HepG2 (cell line): ENCODE results near the gene NFATC1. TPM values are rescaled to one million over a fixed set of nuclear protein-coding genes. Genes with fewer than 3 reads are reported as not detected.

ENCODE experiments used
- FOXP1 ChIP-seq, 2 experiments: fragments of 450-650 bp in 1 of 2; IDR thresholded peaks; 2 replicates each; pipeline ENCODE4 v1.6.1; 2017 to 2018; ENCODE audit warnings: antibody characterized with exemption in 1 of 2
- TCF12 ChIP-seq, 2 experiments: fragments of 450-650 bp in 1 of 2; sonication (generic) in 1 of 2; formaldehyde crosslinking in 1 of 2; IDR thresholded peaks; 2 replicates each; pipeline versions ENCODE4 v1.6.1 to v1.8.0; 2017 to 2022; ENCODE audit warnings: antibody characterized with exemption in 1 of 2, mild to moderate bottlenecking in 1 of 2, missing genetic modification reagents in 1 of 2, moderate library complexity in 1 of 2
- XRCC5 ChIP-seq: fragments of 200-400 bp; formaldehyde crosslinking; optimal IDR thresholded peaks from 2 replicates; pipeline ENCODE3; 2017; ENCODE audit warnings: mild to moderate bottlenecking, low read length
- ZFP36L2 ChIP-seq: sonication (generic); formaldehyde crosslinking; IDR thresholded peaks from 2 replicates; pipeline ENCODE4 v1.4.0; 2020; ENCODE audit warnings: missing genetic modification reagents
- ZNF644 ChIP-seq: IDR thresholded peaks from 2 replicates; pipeline ENCODE4 v1.6.1; 2016; ENCODE audit warnings: low read depth
- ZSCAN9 ChIP-seq: IDR thresholded peaks from 2 replicates; pipeline ENCODE4 v1.6.1; 2016; ENCODE audit warnings: borderline replicate concordance
- polyA plus RNA-seq, 8 experiments: library from polyadenylated mRNA; depleted of rRNA in 3 of 8; stranded (reverse) in 7 of 8; unstranded in 1 of 8; fragments of >200 nt; fragmentation: Illumina TruSeq in 4 of 8; extraction: Trizol in 4 of 8; gene quantifications; 2 replicates each; pipeline versions ENCODE4 v1.2.1 to v1.2.3, GENCODE V29; 2011 to 2016; ENCODE audit warnings: low read depth in 4 of 8, missing spikeins in 1 of 8, mixed read lengths in 1 of 8; ENCODE audit not compliant: insufficient read depth in 1 of 8
- total RNA-seq, 5 experiments: library from RNA; depleted of rRNA; stranded (reverse); fragments of >200 nt; fragmentation: Illumina TruSeq; extraction: Trizol; gene quantifications; 2 replicates each; pipeline ENCODE4 v1.2.3, GENCODE V29; 2016; ENCODE audit warnings: low read depth in 1 of 5
- TF ChIP-seq, protein P1 (sequence below): sonication (generic); formaldehyde crosslinking; IDR thresholded peaks from one replicate; pipeline ENCODE4 v1.5.1; 2020; ENCODE audit warnings: mild to moderate bottlenecking, missing genetic modification reagents; ENCODE audit errors: not compliant biosample characterization
- TF ChIP-seq, protein P2 (sequence below): sonication (generic); formaldehyde crosslinking; conservative IDR thresholded peaks from 2 replicates; pipeline ENCODE4 v1.4.0; 2020; ENCODE audit warnings: missing genetic modification reagents
- TF ChIP-seq, protein P3 (sequence below): sonication (generic); formaldehyde crosslinking; IDR thresholded peaks from 2 replicates; pipeline ENCODE4 v1.5.0; 2020; ENCODE audit warnings: mild to moderate bottlenecking, missing genetic modification reagents, borderline replicate concordance

NFATC1 gene
- total and polyA plus RNA-seq, 2 of the 13 experiments (the other 11 are each of a cell fraction or from before 2014, with no cell fraction given) = not detected

DNA sequence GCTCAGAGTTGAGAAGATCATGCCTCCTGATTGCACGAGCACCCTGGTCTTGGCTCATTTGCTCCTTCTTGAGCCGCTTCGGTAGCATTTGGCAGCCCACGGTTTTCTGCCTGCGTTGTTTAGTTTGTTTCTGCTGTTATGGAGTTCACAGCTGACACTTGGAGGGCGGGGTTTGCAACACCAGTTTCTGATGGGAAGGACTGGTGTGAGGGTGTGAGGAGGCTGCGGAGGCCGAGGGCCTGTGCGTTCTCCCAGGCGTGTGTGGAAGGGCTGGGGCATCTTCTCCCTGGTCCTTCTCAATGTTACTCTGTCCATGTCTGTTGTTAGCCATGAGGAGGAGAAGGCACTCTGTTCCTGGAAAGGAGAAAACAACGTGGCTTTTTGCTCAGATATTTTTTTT lies 22.9 kb downstream of the NFATC1 start (continued):
- TF ChIP-seq, protein P1, sequence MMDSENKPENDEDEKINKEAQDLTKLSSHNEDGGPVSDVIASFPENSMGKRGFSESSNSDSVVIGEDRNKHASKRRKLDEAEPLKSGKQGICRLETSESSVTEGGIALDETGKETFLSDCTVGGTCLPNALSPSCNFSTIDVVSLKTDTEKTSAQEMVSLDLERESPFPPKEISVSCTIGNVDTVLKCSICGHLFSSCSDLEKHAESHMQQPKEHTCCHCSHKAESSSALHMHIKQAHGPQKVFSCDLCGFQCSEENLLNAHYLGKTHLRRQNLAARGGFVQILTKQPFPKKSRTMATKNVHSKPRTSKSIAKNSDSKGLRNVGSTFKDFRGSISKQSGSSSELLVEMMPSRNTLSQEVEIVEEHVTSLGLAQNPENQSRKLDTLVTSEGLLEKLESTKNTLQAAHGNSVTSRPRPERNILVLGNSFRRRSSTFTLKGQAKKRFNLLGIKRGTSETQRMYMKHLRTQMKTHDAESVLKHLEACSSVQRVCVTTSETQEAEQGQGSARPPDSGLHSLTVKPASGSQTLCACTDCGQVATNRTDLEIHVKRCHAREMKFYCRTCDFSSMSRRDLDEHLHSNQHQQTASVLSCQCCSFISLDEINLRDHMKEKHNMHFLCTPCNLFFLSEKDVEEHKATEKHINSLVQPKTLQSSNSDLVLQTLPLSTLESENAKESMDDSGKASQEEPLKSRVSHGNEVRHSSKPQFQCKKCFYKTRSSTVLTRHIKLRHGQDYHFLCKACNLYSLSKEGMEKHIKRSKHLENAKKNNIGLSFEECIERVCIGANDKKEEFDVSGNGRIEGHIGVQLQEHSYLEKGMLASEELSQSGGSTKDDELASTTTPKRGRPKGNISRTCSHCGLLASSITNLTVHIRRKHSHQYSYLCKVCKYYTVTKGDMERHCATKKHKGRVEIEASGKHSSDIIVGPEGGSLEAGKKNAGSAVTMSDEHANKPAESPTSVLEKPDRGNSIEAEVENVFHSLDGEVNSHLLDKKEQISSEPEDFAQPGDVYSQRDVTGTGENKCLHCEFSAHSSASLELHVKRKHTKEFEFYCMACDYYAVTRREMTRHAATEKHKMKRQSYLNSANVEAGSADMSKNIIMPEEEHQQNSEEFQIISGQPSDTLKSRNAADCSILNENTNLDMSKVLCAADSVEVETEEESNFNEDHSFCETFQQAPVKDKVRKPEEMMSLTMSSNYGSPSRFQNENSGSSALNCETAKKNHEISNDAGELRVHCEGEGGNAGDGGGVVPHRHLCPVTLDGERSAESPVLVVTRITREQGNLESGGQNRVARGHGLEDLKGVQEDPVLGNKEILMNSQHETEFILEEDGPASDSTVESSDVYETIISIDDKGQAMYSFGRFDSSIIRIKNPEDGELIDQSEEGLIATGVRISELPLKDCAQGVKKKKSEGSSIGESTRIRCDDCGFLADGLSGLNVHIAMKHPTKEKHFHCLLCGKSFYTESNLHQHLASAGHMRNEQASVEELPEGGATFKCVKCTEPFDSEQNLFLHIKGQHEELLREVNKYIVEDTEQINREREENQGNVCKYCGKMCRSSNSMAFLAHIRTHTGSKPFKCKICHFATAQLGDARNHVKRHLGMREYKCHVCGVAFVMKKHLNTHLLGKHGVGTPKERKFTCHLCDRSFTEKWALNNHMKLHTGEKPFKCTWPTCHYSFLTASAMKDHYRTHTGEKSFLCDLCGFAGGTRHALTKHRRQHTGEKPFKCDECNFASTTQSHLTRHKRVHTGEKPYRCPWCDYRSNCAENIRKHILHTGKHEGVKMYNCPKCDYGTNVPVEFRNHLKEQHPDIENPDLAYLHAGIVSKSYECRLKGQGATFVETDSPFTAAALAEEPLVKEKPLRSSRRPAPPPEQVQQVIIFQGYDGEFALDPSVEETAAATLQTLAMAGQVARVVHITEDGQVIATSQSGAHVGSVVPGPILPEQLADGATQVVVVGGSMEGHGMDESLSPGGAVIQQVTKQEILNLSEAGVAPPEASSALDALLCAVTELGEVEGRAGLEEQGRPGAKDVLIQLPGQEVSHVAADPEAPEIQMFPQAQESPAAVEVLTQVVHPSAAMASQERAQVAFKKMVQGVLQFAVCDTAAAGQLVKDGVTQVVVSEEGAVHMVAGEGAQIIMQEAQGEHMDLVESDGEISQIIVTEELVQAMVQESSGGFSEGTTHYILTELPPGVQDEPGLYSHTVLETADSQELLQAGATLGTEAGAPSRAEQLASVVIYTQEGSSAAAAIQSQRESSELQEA (CRISPR knock-in tag) = no peak
- TF ChIP-seq, protein P2, sequence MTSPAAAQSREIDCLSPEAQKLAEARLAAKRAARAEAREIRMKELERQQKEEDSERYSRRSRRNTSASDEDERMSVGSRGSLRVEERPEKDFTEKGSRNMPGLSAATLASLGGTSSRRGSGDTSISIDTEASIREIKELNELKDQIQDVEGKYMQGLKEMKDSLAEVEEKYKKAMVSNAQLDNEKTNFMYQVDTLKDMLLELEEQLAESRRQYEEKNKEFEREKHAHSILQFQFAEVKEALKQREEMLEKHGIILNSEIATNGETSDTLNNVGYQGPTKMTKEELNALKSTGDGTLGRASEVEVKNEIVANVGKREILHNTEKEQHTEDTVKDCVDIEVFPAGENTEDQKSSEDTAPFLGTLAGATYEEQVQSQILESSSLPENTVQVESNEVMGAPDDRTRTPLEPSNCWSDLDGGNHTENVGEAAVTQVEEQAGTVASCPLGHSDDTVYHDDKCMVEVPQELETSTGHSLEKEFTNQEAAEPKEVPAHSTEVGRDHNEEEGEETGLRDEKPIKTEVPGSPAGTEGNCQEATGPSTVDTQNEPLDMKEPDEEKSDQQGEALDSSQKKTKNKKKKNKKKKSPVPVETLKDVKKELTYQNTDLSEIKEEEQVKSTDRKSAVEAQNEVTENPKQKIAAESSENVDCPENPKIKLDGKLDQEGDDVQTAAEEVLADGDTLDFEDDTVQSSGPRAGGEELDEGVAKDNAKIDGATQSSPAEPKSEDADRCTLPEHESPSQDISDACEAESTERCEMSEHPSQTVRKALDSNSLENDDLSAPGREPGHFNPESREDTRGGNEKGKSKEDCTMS = no peak
- TF ChIP-seq FOXP1 (IDR thresholded peaks at IDR 0.05) (no peak), FOXP1 (CRISPR knock-in tag; IDR thresholded peaks at IDR 0.05) (no peak), XRCC5 (no peak), TCF12 (IDR thresholded peaks at IDR 0.05) (no peak), TCF12 (CRISPR knock-in tag; IDR thresholded peaks at IDR 0.05) (no peak), ZSCAN9 (CRISPR knock-in tag) (no peak), ZFP36L2 (no peak), ZNF644 (no peak)
- TF ChIP-seq, protein P3, sequence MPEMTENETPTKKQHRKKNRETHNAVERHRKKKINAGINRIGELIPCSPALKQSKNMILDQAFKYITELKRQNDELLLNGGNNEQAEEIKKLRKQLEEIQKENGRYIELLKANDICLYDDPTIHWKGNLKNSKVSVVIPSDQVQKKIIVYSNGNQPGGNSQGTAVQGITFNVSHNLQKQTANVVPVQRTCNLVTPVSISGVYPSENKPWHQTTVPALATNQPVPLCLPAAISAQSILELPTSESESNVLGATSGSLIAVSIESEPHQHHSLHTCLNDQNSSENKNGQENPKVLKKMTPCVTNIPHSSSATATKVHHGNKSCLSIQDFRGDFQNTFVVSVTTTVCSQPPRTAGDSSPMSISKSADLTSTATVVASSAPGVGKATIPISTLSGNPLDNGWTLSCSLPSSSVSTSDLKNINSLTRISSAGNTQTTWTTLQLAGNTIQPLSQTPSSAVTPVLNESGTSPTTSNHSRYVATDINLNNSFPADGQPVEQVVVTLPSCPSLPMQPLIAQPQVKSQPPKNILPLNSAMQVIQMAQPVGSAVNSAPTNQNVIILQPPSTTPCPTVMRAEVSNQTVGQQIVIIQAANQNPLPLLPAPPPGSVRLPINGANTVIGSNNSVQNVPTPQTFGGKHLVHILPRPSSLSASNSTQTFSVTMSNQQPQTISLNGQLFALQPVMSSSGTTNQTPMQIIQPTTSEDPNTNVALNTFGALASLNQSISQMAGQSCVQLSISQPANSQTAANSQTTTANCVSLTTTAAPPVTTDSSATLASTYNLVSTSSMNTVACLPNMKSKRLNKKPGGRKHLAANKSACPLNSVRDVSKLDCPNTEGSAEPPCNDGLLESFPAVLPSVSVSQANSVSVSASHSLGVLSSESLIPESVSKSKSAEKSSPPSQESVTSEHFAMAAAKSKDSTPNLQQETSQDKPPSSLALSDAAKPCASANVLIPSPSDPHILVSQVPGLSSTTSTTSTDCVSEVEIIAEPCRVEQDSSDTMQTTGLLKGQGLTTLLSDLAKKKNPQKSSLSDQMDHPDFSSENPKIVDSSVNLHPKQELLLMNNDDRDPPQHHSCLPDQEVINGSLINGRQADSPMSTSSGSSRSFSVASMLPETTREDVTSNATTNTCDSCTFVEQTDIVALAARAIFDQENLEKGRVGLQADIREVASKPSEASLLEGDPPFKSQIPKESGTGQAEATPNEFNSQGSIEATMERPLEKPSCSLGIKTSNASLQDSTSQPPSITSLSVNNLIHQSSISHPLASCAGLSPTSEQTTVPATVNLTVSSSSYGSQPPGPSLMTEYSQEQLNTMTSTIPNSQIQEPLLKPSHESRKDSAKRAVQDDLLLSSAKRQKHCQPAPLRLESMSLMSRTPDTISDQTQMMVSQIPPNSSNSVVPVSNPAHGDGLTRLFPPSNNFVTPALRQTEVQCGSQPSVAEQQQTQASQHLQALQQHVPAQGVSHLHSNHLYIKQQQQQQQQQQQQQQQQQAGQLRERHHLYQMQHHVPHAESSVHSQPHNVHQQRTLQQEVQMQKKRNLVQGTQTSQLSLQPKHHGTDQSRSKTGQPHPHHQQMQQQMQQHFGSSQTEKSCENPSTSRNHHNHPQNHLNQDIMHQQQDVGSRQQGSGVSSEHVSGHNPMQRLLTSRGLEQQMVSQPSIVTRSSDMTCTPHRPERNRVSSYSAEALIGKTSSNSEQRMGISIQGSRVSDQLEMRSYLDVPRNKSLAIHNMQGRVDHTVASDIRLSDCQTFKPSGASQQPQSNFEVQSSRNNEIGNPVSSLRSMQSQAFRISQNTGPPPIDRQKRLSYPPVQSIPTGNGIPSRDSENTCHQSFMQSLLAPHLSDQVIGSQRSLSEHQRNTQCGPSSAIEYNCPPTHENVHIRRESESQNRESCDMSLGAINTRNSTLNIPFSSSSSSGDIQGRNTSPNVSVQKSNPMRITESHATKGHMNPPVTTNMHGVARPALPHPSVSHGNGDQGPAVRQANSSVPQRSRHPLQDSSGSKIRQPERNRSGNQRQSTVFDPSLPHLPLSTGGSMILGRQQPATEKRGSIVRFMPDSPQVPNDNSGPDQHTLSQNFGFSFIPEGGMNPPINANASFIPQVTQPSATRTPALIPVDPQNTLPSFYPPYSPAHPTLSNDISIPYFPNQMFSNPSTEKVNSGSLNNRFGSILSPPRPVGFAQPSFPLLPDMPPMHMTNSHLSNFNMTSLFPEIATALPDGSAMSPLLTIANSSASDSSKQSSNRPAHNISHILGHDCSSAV (CRISPR knock-in tag) = no peak
